Measurements from ENCODE around the gene TIMM21.

DNA sequence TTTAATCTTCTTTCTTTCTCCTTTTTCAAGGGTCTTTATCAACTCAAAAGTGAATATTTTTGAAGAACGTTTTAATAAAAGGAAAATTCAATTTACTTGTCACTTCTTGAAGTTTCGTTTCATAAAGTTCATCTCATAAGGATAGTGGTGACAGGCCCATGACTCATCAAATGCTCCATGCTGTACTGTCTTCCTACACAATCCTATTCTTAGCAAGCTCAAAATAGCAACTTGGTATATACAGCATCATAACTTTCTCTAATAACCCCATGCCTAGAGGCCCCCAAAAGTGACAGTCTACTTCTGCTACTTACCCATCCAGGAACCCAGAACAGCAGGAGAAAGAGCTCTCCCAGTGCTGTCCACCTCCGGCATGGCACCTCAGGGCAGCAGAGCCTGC is 8.4 kb upstream of the TIMM21 start:
- TF ChIP-seq, protein P1, sequence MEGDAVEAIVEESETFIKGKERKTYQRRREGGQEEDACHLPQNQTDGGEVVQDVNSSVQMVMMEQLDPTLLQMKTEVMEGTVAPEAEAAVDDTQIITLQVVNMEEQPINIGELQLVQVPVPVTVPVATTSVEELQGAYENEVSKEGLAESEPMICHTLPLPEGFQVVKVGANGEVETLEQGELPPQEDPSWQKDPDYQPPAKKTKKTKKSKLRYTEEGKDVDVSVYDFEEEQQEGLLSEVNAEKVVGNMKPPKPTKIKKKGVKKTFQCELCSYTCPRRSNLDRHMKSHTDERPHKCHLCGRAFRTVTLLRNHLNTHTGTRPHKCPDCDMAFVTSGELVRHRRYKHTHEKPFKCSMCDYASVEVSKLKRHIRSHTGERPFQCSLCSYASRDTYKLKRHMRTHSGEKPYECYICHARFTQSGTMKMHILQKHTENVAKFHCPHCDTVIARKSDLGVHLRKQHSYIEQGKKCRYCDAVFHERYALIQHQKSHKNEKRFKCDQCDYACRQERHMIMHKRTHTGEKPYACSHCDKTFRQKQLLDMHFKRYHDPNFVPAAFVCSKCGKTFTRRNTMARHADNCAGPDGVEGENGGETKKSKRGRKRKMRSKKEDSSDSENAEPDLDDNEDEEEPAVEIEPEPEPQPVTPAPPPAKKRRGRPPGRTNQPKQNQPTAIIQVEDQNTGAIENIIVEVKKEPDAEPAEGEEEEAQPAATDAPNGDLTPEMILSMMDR (IDR thresholded peaks at IDR 0.05; ENCODE audit: insufficient read depth, low read length) = no peak
- no peak for TF ChIP-seq POLR2AphosphoS5 (IDR thresholded peaks at IDR 0.05; ENCODE audit: low read depth)

Measured in HL-60 (cell line).